K562 (cell line): ENCODE data around the gene SPRED2. TPM values are rescaled to one million over a fixed set of nuclear protein-coding genes. Genes with fewer than 3 reads are reported as not detected.
A peak's percentile ranks its signal among the peaks of the same experiment; 100 is the strongest.

Source experiments
- ATAC-seq: fragments of 200-7000 bp; cut with Tn5 transposase; 3 replicates; pipeline ENCODE4 v1.9.1; 2020; ENCODE audit warnings: moderate library complexity
- BruUV-seq: library from RNA; stranded (reverse); fragments of 400-500 nt; replicated peaks from 2 replicates; lab custom pipeline; 2021; lab: Mats Ljungman, UMichigan
- CTCF ChIA-PET: fragments of 300-600 bp; formaldehyde crosslinking; extraction: SDS; loops from one replicate; lab custom pipeline; 2021; ENCODE audit warnings: low intra/inter-chr PET ratio; lab: Yijun Ruan, JAX
- POLR2A ChIA-PET: fragments of 300-600, 350-650 bp; sonication (Branson Sonifier 250); formaldehyde crosslinking; extraction: SDS; loops from one replicate; lab custom pipeline; 2021; ENCODE audit warnings: antibody characterized with exemption, inconsistent platforms; lab: Yijun Ruan, JAX
- DNase-seq, 4 experiments: peaks; one replicate each; pipeline versions ENCODE4 v3.0.0 to v3.0.0-alpha.2; 2011 to 2018; ENCODE audit warnings: low spot score in 3 of 4, mixed read lengths in 3 of 4; ENCODE audit errors: extremely low read depth in 1 of 4
- FAIRE-seq: peaks from 2 replicates; lab custom pipeline; 2011; peaks lifted over from hg19 to GRCh38; lab: Jason Lieb, UNC
- H2AFZ ChIP-seq: 2 replicates; pipeline ENCODE4 v1.6.0; 2011; ENCODE audit warnings: low read depth, low read length, control low read depth, inconsistent platforms
- H3K27ac ChIP-seq: fragments of 200-600 bp; 3 replicates; pipeline ENCODE4 v1.8.0; 2011; ENCODE audit warnings: low read depth, mild to moderate bottlenecking, control low read depth, inconsistent platforms, low read length, moderate library complexity, mixed read lengths; ENCODE audit errors: extremely low read depth
- H3K27me3 ChIP-seq, 2 experiments: fragments of 300-600 bp in 1 of 2; 2 replicates in 1 of 2; 3 replicates in 1 of 2; pipeline versions ENCODE4 v1.6.0 to v1.8.0; 2011; ENCODE audit warnings: inconsistent platforms in 2 of 2, low read length in 2 of 2, mild to moderate bottlenecking in 1 of 2, mixed read lengths in 1 of 2, moderate library complexity in 1 of 2; ENCODE audit not compliant: control insufficient read depth in 2 of 2, insufficient read depth in 2 of 2
- H3K36me3 ChIP-seq: fragments of 300-600 bp; 3 replicates; pipeline ENCODE4 v1.8.0; 2011; ENCODE audit warnings: mild to moderate bottlenecking, low read length, inconsistent platforms; ENCODE audit not compliant: control insufficient read depth, insufficient read depth
- H3K4me1 ChIP-seq, 2 experiments: fragments of 200-600 bp in 1 of 2; replicated peaks in 1 of 2; 2 replicates in 1 of 2; 3 replicates in 1 of 2; pipeline versions ENCODE4 v1.5.1 to v1.8.0; 2011; ENCODE audit warnings: inconsistent platforms in 2 of 2, low read length in 2 of 2, mild to moderate bottlenecking in 1 of 2, mixed read lengths in 1 of 2, moderate library complexity in 1 of 2; ENCODE audit not compliant: control insufficient read depth in 2 of 2, insufficient read depth in 2 of 2
- H3K4me2 ChIP-seq: 2 replicates; pipeline ENCODE4 v1.6.1; 2011; ENCODE audit warnings: low read length, control low read depth, inconsistent platforms, mixed read lengths; ENCODE audit not compliant: insufficient read depth
- H3K4me3 ChIP-seq: fragments of 200-600 bp; sonication (generic), shearing (Covaris generic); 2 replicates; pipeline ENCODE4 v1.5.1; 2016; ENCODE audit warnings: control low read depth, inconsistent platforms
- H3K79me2 ChIP-seq: fragments of 200-600 bp; 3 replicates; pipeline ENCODE4 v1.8.0; 2011; ENCODE audit warnings: low read length, inconsistent platforms; ENCODE audit not compliant: control insufficient read depth, insufficient read depth
- H3K9ac ChIP-seq, 2 experiments: 2 replicates each; pipeline versions ENCODE4 v1.6.0 to v1.6.1; 2011; ENCODE audit warnings: low read depth in 2 of 2, low read length in 2 of 2, control low read depth in 1 of 2, inconsistent platforms in 1 of 2, mild to moderate bottlenecking in 1 of 2, mixed read lengths in 1 of 2; ENCODE audit not compliant: insufficient read depth in 1 of 2
- H3K9me1 ChIP-seq: one replicate; pipeline ENCODE4 v1.6.0; 2011; ENCODE audit warnings: inconsistent platforms, mild to moderate bottlenecking, low read length, moderate library complexity; ENCODE audit not compliant: control insufficient read depth, insufficient read depth
- H3K9me3 ChIP-seq: replicated peaks from 2 replicates; pipeline ENCODE4 v1.5.1; 2011; ENCODE audit warnings: low read depth, low read length, inconsistent platforms; ENCODE audit not compliant: control insufficient read depth, insufficient read depth
- H4K20me1 ChIP-seq: replicated peaks from 2 replicates; pipeline ENCODE4 v1.6.1; 2011; ENCODE audit warnings: low read length, inconsistent platforms, mixed read lengths; ENCODE audit not compliant: control insufficient read depth, insufficient read depth
- ADNP ChIP-seq: fragments of 200-800 bp; sonication (Bioruptor generic); IDR thresholded peaks from 2 replicates; pipeline ENCODE4 v1.6.1; 2016; ENCODE audit warnings: missing genetic modification characterization, missing compliant biosample characterization
- BCOR ChIP-seq: fragments of 450-650 bp; IDR thresholded peaks from 2 replicates; pipeline ENCODE4 v1.6.1; 2016
- CHD4 ChIP-seq: fragments of 200-600 bp; sonication (generic); IDR thresholded peaks from 3 replicates; pipeline ENCODE4 v1.6.1; 2012; ENCODE audit warnings: low read depth, mild to moderate bottlenecking, mixed read lengths, low read length, inconsistent platforms; ENCODE audit not compliant: insufficient read depth, insufficient replicate concordance, poor library complexity, severe bottlenecking
- FOXJ3 ChIP-seq: sonication (generic); formaldehyde crosslinking; IDR thresholded peaks from 2 replicates; pipeline ENCODE4 v1.4.0; 2020; ENCODE audit warnings: mild to moderate bottlenecking, missing genetic modification reagents
- KDM1A ChIP-seq, 2 experiments: fragments of 450-650 bp; IDR thresholded peaks; 2 replicates each; pipeline ENCODE4 v1.6.1; 2016; ENCODE audit warnings: mild to moderate bottlenecking in 2 of 2
- POLR2B ChIP-seq: fragments of 450-650 bp; IDR thresholded peaks from 2 replicates; pipeline ENCODE4 v1.6.1; 2018; ENCODE audit warnings: low read depth; ENCODE audit not compliant: partially characterized antibody
- RBM25 ChIP-seq: fragments of 200-400 bp; formaldehyde crosslinking; IDR thresholded peaks from 2 replicates; pipeline ENCODE4 v1.6.1; 2018; ENCODE audit warnings: low read length, low read depth, moderate library complexity; ENCODE audit not compliant: severe bottlenecking
- SRSF3 ChIP-seq: fragments of 200-400 bp; formaldehyde crosslinking; IDR thresholded peaks from 2 replicates; pipeline ENCODE4 v1.6.1; 2016; ENCODE audit warnings: mild to moderate bottlenecking, low read length, moderate library complexity; ENCODE audit not compliant: insufficient read depth
- WGBS: fragments of 100-300 bp; shearing (Covaris generic); methylation state at CpG from one replicate; pipeline ENCODE4 v1.1.6; 2016; ENCODE audit warnings: low coverage, mixed read lengths; ENCODE audit not compliant: insufficient coverage; ENCODE audit errors: missing lambda C conversion rate; 5-methylcytosine and 5-hydroxymethylcytosine counted together
- in situ Hi-C: fragments of 300-500 bp; cut with MboI; formaldehyde crosslinking; loops from 4 replicates; pipeline ENCODE4 v1.15.0; 2018; ENCODE audit warnings: inconsistent platforms, mixed read lengths
- intact Hi-C: fragments of 100-400 bp; cut with micrococcal nuclease; formaldehyde crosslinking; loops from 2 replicates; pipeline ENCODE4 v1.14.2; 2022
- polyA plus RNA-seq, 8 experiments: library from polyadenylated mRNA; depleted of rRNA in 4 of 8; stranded (reverse) in 5 of 8; unstranded in 3 of 8; fragments of >200 nt; fragmentation: Nextera tagmentation in 2 of 8; fragmentation: Illumina TruSeq in 1 of 8; extraction: Ambion mirVana in 2 of 8; extraction: Trizol in 1 of 8; gene quantifications; 2 replicates each; pipeline versions ENCODE4 v1.2.1 to v1.2.3, GENCODE V29; 2011 to 2014; ENCODE audit warnings: inconsistent platforms in 1 of 8, missing spikeins in 1 of 8
- total RNA-seq, 7 experiments: library from RNA; depleted of rRNA in 6 of 7; stranded (reverse); fragments of >200 nt in 6 of 7; fragmentation: Illumina TruSeq in 2 of 7; extraction: Trizol in 2 of 7; gene quantifications; 2 replicates each; pipeline versions ENCODE4 v1.2.1 to v1.2.3, GENCODE V29; 2011 to 2021; ENCODE audit warnings: low replicate concordance in 1 of 7

Gene SPRED2
- total and polyA plus RNA-seq, 9 of the 15 experiments (the other 6 are each of a cell fraction or from before 2014, with no cell fraction given), result 4.6 to 50.8 (median 14.1) TPM

GRCh38 chr2:65287364-65287763 lies 145.0 kb downstream of the SPRED2 start:
- no peaks in the 10 kb centered on the region for H3K9me1 ChIP-seq
- POLR2A ChIA-PET, result interaction anchor here (0.6 kb wide), 1 partner anchor 141 kb away, joined by 3 read pairs; no protein-coding TSS in a partner anchor
- intact Hi-C loops (no loop called here), in situ Hi-C loops (no loop called here)
- WGBS, result 66% methylated on average over 4 of the region's 4 CpGs
- DNase-seq, result no peak
- TF ChIP-seq ADNP (tag) (peak; percentile 66; the same call in 1 of the 2 replicates), SRSF3 (no peak), KDM1A (IDR thresholded peaks at IDR 0.05) (0 out of 4 replicates have a peak, but pooled peaks of 1 of the 2 experiments have one; percentile 29), RBM25 (peak; percentile 94), BCOR (peak; percentile 81; the same call in 1 of the 2 replicates), POLR2B (no peak), FOXJ3 (CRISPR knock-in tag) (no peak), CHD4 (peak; percentile 49)
- TF ChIP-seq, all 486 proteins: peak for 5
- FAIRE-seq (no peak), ATAC-seq (no peak)
- no peaks in the 10 kb centered on the region for H3K79me2 ChIP-seq
- no peak overlapping the region for H3K4me2 ChIP-seq
- no peak overlapping the region for H3K9ac ChIP-seq
- no peaks in the 10 kb centered on the region for H4K20me1 ChIP-seq
- no peaks in the 10 kb centered on the region for H3K27me3 ChIP-seq
- CTCF ChIA-PET, result no interaction called here
- H3K9me3 ChIP-seq, result no peaks in the 10 kb centered on the region
- H2AFZ ChIP-seq, result no peak overlapping the region
- H3K27ac ChIP-seq, result no peak overlapping the region
- peaks cover 3 to 6% of the 10 kb centered on the region in 2 experiments; a peak in 3 of 5 replicates for H3K4me1 ChIP-seq
- no TSS peak for BruUV-seq
- no peaks in the 10 kb centered on the region for H3K36me3 ChIP-seq
- H3K4me3 ChIP-seq, result no peak overlapping the region
